NCI-H2081 treated with DMSO at 0.1 percent for 48 hours (cell line): ENCODE measurements around the gene ANKHD1.
"Not testable (repeated sequence)": the region's sequence is repeated elsewhere in the genome, so short reads cannot be mapped to it uniquely, and the experiment has no call there.

Source experiments
- DNase-seq: peaks from one replicate; lab custom pipeline; 2025; lab: John Stamatoyannopoulos, UW

The ANKHD1 gene

GRCh38 chr5:140427726-140428125 is 26.1 kb downstream of the ANKHD1 start:
- not testable (repeated sequence) for DNase-seq

- DNase-seq: no peak
Observed at GRCh38 chr5:140429724-140430123, 28.1 kb downstream of the ANKHD1 start.

- no peak for DNase-seq
Observed at GRCh38 chr5:140432212-140432611, 30.6 kb downstream of the ANKHD1 start.

- DNase-seq: no peak
Observed at GRCh38 chr5:140432916-140433315, 31.3 kb downstream of the ANKHD1 start.

- not testable (repeated sequence) for DNase-seq
Observed at GRCh38 chr5:140457368-140457767, 55.7 kb downstream of the ANKHD1 start.

GRCh38 chr5:140466981-140467742 is 65.5 kb downstream of the ANKHD1 start:
- no peak for DNase-seq

- DNase-seq: no peak
Observed at GRCh38 chr5:140468188-140468587, 66.6 kb downstream of the ANKHD1 start.

GRCh38 chr5:140469259-140469658 is 67.6 kb downstream of the ANKHD1 start:
- DNase-seq: no peak

- DNase-seq: no peak
Observed at GRCh38 chr5:140480310-140481014, 78.8 kb downstream of the ANKHD1 start.

GRCh38 chr5:140481758-140482157 is 80.1 kb downstream of the ANKHD1 start:
- no peak for DNase-seq

GRCh38 chr5:140483055-140483454 is 81.4 kb downstream of the ANKHD1 start:
- DNase-seq: no peak

- DNase-seq: not testable (repeated sequence)
Observed at GRCh38 chr5:140488141-140488540, 86.5 kb downstream of the ANKHD1 start.

- DNase-seq: no peak
Observed at GRCh38 chr5:140488914-140489313, 87.3 kb downstream of the ANKHD1 start.

- DNase-seq: no peak
Observed at GRCh38 chr5:140497897-140498296, 96.3 kb downstream of the ANKHD1 start.

GRCh38 chr5:140498591-140498990 is 97.0 kb downstream of the ANKHD1 start:
- DNase-seq: no peak

- DNase-seq: no peak
Observed at GRCh38 chr5:140502834-140503233, 101.2 kb downstream of the ANKHD1 start.

GRCh38 chr5:140509898-140510297 is 108.3 kb downstream of the ANKHD1 start:
- no peak for DNase-seq

GRCh38 chr5:140513124-140513523 is 111.5 kb downstream of the ANKHD1 start:
- DNase-seq: no peak

- no peak for DNase-seq
Observed at GRCh38 chr5:140524003-140524402, 122.4 kb downstream of the ANKHD1 start.

GRCh38 chr5:140540227-140540626 is 138.6 kb downstream of the ANKHD1 start:
- DNase-seq: no peak

GRCh38 chr5:140542972-140543371 is 141.3 kb downstream of the ANKHD1 start:
- DNase-seq: no peak

- no peak for DNase-seq
Observed at GRCh38 chr5:140544986-140545385, 143.4 kb downstream of the ANKHD1 start.

GRCh38 chr5:140545606-140546005 is 144.0 kb downstream of the ANKHD1 start:
- DNase-seq: no peak
